ENCODE data around the gene DNAH3.
"Not testable (repeated sequence)": the region's sequence is repeated elsewhere in the genome, so short reads cannot be mapped to it uniquely, and the experiment has no call there.

The DNAH3 gene

GRCh38 chr16:21166561-21166961 lies 15.9 kb upstream of the DNAH3 start:
- no peak for DNase-seq

- no peak for DNase-seq
Measured at GRCh38 chr16:21164521-21165168, 14.0 kb upstream of the DNAH3 start.

DNA sequence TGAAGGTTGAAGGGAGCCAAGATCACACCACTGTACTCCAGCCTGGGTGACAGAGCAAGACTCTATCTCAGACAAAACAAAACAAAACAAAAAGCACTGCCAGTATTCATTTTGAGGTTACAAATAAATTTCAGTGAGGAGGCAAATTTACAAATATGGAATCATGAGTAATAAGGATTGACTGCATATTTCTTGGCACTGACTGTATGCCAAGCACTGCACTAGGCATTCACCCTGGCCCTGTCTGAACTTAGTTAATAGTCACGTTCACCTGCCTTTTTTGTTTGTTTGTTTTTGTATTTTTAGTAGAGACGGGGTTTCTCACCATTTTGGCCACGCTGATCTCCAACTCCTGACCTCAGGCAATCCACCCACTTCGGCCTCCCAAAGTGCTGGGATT lies 12.9 kb upstream of the DNAH3 start:
- DNase-seq = no peak

DNA sequence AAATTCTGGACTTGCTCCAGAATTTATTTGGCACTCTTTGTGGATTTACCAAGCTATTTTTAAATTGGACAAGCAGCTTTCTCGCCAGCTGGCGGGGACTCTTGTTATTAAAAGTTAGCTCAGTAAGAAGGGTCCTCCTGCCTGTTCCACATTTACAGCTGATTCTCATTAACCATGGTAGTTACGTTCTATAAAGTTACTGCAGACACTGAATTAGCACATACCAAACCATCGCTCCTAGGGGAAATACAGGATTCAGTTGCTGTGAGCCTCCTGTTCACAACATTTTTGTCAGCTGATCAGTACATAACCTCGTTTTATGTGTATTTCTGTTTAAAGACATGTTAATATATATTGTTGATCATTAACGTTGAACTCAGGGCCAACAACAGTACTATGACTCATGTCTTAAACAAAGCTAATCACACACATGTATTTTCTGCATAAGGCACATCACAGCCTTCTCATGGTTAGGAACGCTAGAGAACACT lies 12.1 kb upstream of the DNAH3 start:
- no peak for DNase-seq

- DNase-seq = no peak
Measured at GRCh38 chr16:21161211-21161610, 10.6 kb upstream of the DNAH3 start.

- DNase-seq = no peak
Measured at GRCh38 chr16:21160276-21160675, 9.6 kb upstream of the DNAH3 start.

DNA sequence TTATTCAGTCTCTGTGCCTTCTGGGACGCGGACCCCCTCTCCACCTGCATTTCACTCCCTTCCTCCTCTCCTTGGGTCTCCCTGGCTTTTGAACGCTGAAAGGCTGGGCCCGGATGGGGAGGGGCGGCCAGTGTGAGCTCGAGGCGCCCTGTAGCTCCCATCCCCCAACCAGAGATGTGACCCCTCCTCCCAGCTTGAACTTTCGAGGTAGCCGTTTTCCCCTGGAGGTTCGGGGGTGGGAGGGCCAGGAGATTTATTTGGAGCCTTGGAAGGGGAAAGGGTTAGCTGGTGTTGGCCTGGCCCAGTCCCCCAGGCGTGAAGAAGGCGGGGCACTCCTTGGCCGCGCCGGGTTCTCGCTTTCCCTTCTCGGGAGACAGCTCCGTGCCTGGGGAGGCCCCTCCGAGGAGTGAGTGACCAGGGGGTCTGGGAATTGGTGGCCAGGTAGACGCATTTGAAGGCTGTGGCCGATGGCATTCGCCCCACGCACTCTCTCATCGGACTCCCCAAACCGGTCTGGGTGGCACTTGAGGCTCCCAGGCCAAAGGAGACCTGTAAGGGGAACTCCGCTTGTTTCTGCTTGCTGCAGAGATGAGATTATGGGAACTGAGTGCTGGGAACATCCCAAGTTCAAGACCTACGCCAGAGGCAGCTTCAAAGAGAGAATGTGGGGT lies 8.8 kb upstream of the DNAH3 start:
- peak; percentile 32 for DNase-seq

DNA sequence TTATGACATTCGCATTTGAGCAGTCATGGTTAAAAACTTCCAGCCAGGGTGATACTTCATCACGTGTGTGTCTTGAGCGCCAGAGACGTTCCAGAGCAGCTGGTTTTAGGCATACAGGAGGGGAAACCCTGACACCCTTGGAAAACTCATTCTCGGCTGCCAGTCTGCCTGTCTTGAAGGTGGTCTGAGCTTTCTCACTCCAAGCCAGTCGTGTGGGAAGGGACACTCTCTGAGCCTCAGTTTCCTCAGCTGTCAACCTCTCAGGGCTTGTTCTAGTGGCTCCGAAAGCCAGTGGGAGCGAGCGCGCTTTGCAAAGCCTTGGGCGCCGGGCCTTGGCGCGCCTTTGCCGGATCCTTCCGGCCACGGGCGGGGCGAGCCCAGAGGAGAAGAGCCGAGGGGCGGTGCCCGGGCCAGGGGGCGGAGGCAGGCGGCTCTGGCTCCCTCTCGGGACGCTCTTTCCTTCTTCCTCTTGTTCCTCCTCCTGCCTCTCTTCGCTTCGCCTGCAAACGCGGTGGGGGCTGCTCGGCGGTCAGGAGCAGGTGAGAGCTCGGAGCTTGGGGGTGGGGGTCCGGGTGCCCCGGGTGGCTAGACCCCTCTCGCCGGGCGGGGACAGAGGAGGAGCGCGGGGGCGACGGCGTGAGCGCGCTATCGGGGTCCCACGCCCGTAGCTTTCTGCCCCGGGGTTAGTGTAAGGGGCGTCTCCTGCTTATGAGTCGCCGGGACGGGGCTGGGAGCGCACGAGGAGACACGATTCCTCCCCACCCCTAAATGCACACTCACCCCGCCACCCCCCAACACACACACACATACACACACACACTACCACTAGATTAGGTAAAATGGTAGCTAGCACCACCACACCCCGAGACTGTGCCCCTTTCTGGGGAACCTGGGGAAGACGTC lies 7.8 kb upstream of the DNAH3 start, which contains the start of gene LDAF1:
TSS of gene LDAF1 (plus strand) at position 467 of the 903 bp plus-strand sequence. CDS start 2,509 bp downstream, outside the sequence.
- DNase-seq = peak; percentile 94

DNA sequence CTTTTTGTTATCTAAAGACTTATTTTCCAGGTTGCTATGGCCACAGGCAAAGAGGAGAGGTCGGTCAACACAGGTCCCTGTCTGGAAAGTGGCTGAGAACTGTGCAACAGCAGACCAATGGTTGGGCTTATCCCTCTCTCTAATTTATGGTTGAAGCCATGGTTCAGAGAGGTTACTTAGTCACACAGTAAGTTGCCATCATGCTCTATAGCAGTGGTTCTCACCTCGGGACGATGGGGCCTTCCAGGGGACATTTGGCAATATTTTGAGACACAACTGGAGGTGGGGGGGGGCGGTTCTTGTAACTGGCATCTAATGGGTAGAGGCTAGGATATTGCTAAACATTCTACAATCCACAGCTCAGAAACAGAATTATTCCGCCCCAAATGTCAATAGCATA lies 7.0 kb upstream of the DNAH3 start:
- no peak for DNase-seq

DNA sequence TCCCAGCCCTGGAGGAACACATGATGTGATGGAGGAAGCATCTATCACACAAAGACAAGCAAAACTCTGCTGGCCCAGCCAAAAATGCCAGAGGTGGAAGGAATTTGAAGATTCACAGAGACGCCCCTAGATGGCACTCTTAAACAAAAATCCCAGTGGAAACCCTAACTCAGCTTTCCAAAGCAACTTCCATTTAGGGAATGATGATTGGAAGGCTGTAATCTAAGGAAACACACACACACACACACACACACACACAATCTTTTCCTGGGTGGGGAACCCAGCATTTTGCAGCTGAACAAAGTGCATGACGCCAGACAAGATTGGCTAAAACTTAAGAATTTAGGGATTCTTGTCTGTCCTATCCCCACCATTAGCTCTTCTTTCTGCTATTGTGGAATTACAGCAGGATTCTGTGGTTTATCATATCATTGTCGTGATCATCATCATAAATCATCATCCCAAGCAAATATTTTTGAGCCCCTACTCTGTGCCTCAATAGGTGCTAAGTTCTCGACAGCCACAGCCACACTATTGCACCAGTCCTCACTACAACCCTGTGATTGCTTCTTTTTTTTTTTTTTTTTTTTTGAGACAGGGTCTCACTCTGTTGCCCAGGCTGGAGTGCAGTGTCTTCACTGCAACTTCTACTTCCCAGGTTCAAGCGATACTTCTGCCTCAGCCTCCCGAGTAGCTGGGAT lies 6.3 kb upstream of the DNAH3 start:
- DNase-seq = peak; percentile 67

DNA sequence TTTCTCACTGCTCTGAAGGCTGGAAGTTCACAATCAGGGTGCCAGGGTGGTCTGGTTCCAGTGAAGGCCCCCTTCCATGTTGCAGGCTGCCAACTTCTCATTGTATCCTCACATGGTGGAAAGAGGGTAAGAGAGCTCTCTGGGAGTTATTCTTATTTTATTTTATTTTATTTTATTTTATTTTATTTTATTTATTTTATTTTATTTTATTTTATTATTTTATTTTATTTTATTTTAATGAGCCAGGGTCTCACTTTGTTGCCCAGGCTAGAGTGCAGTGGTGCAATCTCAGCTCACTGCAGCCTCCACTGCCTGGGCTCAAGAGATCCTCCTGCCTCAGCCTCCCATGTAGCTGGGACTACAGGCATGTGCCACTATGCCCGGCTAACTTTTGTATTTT lies 5.4 kb upstream of the DNAH3 start:
- DNase-seq = not testable (repeated sequence)

DNA sequence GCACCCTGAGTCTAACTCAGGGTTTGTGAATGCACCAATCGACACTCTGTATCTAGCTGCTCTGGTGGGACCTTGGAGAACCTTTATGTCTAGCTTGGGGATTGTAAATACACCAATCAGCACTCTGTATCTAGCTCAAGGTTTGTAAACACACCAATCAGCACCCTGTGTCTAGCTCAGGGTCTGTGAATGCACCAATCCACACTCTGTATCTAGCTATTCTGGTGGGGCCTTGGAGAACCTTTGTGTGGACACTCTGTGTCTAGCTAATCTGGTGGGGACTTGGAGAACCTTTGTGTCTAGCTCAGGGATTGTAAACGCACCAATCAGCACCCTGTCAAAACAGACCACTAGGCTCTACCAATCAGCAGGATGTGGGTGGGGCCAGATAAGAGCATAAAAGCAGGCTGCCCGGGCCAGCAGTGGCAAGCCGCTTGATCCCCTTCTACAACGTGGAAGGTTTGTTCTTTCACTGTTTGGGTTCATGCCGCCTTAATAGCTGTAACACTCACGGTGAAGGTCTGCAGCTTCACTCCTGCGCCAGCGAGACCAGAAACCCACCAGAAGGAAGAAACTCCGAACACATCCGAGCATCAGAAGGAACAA lies 2.6 kb upstream of the DNAH3 start:
- DNase-seq = not testable (repeated sequence)

DNA sequence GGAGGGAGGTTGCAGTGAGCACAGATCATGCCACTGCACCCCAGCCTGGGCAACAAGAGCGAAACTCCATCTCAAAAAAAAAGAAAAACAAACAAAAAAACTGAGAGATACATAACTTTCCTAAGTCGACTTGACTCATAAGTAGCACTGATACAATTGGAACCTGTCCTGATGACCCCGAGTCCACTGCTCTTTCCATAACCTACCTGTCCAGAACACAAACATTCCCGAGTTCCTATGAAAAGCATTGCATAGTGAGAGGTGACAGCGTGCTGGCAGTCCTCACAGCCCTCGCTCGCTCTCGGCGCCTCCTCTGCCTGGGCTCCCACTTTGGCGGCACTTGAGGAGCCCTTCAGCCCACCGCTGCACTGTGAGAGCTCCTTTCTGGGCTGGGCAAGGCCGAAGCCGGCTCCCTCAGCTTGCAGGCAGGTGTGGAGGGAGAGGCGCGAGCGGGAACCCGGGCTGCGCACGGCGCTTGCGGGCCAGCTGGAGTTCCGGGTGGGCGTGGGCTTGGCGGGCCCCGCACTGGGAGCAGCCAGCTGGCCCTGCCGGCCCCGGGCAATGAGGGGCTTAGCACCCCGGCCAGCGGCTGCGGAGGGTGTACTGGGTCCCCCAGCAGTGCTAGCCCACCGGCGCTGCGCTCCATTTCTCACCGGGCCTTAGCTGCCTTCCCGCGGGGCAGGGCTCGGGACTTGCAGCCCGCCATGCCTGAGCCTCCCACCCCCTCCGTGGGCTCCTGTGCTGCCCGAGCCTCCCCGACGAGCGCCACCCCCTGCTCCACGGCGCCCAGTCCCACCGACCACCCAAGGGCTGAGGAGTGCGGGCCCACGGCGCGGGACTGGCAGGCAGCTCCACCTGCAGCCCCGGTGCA lies 1.7 kb upstream of the DNAH3 start:
- DNase-seq = not testable (repeated sequence)

DNA sequence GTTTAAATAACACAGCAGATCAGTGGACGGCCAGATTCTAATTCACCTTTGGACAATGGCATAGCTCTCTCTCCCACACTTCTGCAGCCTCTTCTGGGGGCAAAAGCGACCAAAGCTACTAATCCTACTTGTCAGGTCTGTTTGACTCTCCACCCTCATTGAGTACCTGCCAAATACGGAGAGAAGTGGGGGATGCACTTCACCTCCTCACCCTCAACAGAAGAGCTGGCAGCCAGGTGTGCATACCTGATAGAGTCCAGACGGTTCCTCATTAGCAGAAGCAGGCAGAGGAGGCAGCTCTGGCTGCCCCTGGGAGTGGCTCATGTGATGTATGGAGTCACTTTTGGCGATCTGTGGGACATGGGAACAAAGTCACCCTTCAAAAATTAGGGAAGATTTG lies 4.9 kb downstream of the DNAH3 start:
- DNase-seq = no peak

DNA sequence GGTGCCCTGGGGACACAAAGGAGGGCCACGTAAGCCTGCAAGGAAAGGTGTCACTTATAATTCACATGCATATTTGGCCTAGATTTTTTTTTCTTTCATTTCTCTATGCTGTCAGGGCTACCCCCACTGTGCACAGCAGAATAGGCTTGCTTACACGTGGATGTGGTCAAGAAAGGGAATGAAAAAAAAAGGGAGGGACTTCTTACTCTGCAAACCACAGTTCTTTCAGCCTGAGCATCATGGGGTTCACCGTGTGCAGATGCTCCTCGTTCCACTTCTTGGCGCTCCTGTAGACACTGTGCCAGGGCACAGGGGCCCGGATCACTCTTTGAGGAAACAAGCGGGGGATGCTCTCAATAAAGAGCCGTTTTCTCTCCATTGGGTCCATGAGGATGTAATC lies 16.6 kb downstream of the DNAH3 start:
- no peak for DNase-seq

GRCh38 chr16:21130811-21131210 lies 19.8 kb downstream of the DNAH3 start:
- DNase-seq = no peak

DNA sequence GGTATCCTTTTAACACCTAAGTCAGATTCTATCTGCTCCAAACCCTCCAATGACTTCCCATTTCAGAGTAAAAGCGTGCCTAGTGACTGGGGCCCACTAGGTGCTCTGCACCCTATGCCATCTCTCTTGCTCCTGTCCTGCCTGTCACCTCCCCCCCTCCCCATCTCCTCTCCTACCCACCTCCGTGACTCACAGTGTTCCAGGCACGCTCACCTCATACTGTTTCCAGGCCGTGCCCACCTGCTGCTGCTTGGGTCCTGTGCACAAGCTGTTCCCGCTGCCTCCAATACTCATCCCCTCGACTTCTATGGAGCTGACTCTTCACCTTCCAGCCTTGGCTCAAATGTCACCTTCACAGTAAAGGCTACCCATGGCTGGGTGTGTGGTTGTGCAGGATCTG lies 21.7 kb downstream of the DNAH3 start:
- no peak for DNase-seq

DNA sequence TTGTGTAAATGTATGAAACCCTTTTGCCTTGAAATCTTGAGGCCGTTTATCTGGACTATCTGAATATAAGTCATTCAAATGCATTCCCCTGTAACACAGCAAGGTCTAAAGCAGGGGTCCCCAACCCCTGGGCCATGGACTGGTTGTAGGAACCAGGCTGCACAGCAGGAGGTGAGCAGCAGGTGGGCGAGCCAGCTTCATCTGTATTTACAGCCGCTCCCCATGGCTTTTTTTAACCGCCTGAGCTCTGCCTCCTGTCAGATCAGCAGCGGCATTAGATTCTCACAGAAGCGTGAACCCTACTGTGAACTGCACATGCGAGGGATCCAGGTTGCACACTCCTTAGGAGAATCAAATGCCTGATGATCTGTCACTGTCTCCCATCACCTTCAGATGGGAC lies 24.1 kb downstream of the DNAH3 start:
- no peak for DNase-seq

DNA sequence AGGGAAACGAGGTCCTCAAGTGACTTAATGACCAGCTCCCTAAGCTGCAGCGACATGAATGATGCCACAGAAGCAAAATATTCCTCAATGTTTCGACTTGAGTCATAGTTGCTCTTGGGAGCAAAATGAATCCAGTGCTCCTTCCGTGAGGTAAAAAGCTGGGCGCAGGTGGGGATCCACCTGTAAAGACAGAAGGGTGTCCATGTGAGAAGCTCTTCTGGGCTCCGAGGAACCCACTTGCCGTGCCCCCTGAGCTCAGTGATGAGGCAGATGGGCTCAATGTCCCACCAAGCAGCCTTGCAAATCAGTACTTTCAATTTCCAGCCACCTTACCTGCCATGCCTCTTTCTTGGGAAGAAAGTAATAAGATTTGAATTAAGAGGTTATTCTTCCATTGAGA lies 25.5 kb downstream of the DNAH3 start:
- DNase-seq = no peak

DNA sequence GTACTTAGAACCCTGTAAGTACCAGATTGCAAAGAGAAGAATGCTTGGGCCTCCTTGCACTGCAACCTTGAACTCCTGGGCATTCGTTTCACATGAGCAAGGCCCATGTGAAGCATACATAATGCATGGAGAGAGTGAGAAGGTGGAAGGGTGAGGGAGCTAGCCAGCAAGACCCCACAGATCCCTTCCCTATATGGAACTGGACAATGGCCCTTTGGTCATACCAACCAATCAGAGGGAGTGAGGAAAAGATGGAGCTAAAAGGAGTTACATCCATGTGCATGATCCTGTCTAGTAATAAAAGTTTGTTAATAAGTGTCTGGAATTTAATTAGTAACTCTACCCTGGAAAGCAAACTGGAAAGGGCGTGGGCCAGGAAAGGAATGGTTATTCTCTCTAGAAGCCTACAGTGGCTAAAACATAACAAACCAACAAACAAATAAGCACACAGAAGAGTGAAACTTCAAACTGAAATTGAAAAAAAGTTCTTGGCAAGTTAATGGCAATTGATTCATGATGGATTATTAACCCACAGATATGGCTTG lies 29.6 kb downstream of the DNAH3 start:
- DNase-seq = no peak

- DNase-seq = no peak
Measured at GRCh38 chr16:21117567-21117966, 33.1 kb downstream of the DNAH3 start.

Measured in hematopoietic multipotent progenitor cell treated with erythropoietin and hydrocortisone succinate and interleukin-3 and kit ligand, for 6 days (in vitro differentiated cells).